Esophagus muscularis mucosa (tissue), 4 donors: ENCODE measurements around the gene C16orf96. TPM values are rescaled to one million over a fixed set of nuclear protein-coding genes. Genes with fewer than 3 reads are reported as not detected.

Experiments used
- DNase-seq: peaks from one replicate; pipeline ENCODE4 v3.0.0-alpha.2; 2017; ENCODE audit errors: extremely low spot score
- H3K27ac ChIP-seq, 4 donors: fragments of 200-600 bp; sonication (generic); replicated peaks in 1 of 4; 1 replicate in 3 of 4; 2 replicates in 1 of 4; pipeline ENCODE4 v1.5.1; 2016 to 2019; ENCODE audit warnings: mild to moderate bottlenecking in 1 of 4
- H3K27me3 ChIP-seq, 4 donors: fragments of 200-600 bp; sonication (generic); one replicate each; pipeline versions ENCODE4 v1.5.1 to v1.6.0; 2016 to 2019
- H3K36me3 ChIP-seq, 4 donors: fragments of 200-600 bp; sonication (generic); one replicate each; pipeline ENCODE4 v1.5.1; 2016 to 2019
- H3K4me1 ChIP-seq, 4 donors: fragments of 200-600 bp; sonication (generic); one replicate each; pipeline ENCODE4 v1.5.1; 2016 to 2019
- H3K4me3 ChIP-seq, 4 donors: fragments of 200-600 bp; sonication (generic); 1 replicate in 2 of 4; 2 replicates in 2 of 4; pipeline ENCODE4 v1.5.1; 2016 to 2019; ENCODE audit warnings: mild to moderate bottlenecking in 4 of 4, moderate library complexity in 1 of 4
- H3K9me3 ChIP-seq, 4 donors: fragments of 200-600 bp; sonication (generic); 1 replicate in 3 of 4; 2 replicates in 1 of 4; pipeline ENCODE4 v1.5.1; 2016 to 2019
- EP300 ChIP-seq: sonication (generic); formaldehyde crosslinking; IDR thresholded peaks from one replicate; pipeline ENCODE4 v1.6.1; 2017; ENCODE audit warnings: antibody characterized with exemption
- POLR2A ChIP-seq: fragments of 450-650 bp; IDR thresholded peaks from one replicate; pipeline ENCODE4 v1.6.1; 2017; ENCODE audit warnings: antibody characterized with exemption, moderate library complexity, mild to moderate bottlenecking, low read depth
- POLR2AphosphoS5 ChIP-seq, 2 donors: sonication (generic); formaldehyde crosslinking; IDR thresholded peaks; one replicate each; pipeline ENCODE4 v1.6.1; 2017; ENCODE audit warnings: antibody characterized with exemption in 2 of 2
- WGBS: methylation state at CpG from one replicate; pipeline ENCODE4 v1.1.5; 2018; 5-methylcytosine and 5-hydroxymethylcytosine counted together
- intact Hi-C: fragments of 100-400 bp; cut with DNase I; formaldehyde crosslinking; loops from one replicate; pipeline ENCODE4 v1.15.1; 2023
- total RNA-seq, 4 donors: library from RNA; depleted of rRNA; stranded (reverse); fragments of >200 nt; gene quantifications; one replicate each; pipeline versions ENCODE4 v1.1.0 to v1.2.1, GENCODE V29; 2016
- TF ChIP-seq, protein P1 (sequence below), 3 experiments: fragments of 200-600 bp in 2 of 3; fragments of 450-650 bp in 1 of 3; sonication (generic) in 2 of 3; IDR thresholded peaks; one replicate each; pipeline ENCODE4 v1.5.1; 2017 to 2019; ENCODE audit warnings: antibody characterized with exemption in 3 of 3, mild to moderate bottlenecking in 2 of 3, moderate library complexity in 1 of 3

C16orf96 gene
- total RNA-seq, 4 donors from 2014 or later, result not detected

DNA sequence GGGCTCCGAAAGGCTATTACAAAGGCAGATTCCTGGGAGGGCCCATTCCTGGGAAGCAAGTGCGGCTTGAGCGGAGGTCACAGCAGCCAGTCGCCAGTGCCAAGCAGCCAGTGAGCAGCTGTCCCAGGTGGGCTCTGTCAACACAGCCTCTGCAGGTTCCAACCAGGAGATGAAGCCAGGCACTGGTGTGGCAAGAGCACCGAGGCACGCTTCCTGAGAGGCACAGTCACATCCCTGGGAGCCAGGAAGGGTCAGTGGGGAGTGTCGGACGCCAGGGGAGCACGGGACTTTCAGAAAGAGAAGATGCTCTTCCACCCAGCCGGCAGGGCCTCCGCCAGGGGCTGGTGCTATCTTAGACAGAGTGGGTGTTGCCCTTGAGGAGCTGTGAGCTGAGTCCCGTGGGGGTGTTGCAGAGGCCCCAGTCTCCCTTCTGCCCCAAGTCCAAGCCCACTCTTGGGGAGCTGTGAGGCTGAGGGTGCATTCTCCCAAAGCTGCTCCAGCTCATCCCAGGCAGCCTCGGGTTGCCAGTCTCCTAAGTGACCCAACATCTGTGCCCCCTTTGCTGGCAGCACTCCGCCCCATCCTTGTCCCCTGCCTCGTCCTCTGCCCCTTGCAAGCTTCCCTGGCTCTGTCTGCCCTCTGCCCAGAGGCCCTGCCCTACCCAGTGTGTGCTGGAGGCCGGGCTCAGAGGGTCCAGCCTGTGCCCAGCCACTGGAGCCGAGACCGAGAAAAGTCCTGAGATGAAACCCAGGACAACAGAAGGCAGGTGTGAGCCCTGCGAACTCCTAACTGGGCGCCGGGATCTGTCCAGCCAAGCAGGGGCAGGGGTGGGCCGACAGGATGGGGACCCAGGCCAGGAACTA is 51.9 kb downstream of the C16orf96 start:
- Histone ChIP-seq H3K9me3 (no peaks in the 10 kb centered on the region), H3K36me3 (peaks cover 17 to 39% (median 33%) of the 10 kb centered on the region in 4 donors), H3K4me3 (no peak overlapping the region), H3K27me3 (no peaks in the 10 kb centered on the region), H3K27ac (no peak overlapping the region), H3K4me1 (peaks cover 24 to 56% (median 36%) of the 10 kb centered on the region in 4 donors)
- 80% methylated on average over 18 of the region's 22 CpGs for WGBS
- intact Hi-C loops, result no loop called here
- DNase-seq, result no peak
- no peak for TF ChIP-seq EP300
- TF ChIP-seq POLR2A, result no peak
- TF ChIP-seq, protein P1, sequence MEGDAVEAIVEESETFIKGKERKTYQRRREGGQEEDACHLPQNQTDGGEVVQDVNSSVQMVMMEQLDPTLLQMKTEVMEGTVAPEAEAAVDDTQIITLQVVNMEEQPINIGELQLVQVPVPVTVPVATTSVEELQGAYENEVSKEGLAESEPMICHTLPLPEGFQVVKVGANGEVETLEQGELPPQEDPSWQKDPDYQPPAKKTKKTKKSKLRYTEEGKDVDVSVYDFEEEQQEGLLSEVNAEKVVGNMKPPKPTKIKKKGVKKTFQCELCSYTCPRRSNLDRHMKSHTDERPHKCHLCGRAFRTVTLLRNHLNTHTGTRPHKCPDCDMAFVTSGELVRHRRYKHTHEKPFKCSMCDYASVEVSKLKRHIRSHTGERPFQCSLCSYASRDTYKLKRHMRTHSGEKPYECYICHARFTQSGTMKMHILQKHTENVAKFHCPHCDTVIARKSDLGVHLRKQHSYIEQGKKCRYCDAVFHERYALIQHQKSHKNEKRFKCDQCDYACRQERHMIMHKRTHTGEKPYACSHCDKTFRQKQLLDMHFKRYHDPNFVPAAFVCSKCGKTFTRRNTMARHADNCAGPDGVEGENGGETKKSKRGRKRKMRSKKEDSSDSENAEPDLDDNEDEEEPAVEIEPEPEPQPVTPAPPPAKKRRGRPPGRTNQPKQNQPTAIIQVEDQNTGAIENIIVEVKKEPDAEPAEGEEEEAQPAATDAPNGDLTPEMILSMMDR (IDR thresholded peaks at IDR 0.05), result no peak
- TF ChIP-seq POLR2AphosphoS5 (IDR thresholded peaks at IDR 0.05), result no peak

DNA sequence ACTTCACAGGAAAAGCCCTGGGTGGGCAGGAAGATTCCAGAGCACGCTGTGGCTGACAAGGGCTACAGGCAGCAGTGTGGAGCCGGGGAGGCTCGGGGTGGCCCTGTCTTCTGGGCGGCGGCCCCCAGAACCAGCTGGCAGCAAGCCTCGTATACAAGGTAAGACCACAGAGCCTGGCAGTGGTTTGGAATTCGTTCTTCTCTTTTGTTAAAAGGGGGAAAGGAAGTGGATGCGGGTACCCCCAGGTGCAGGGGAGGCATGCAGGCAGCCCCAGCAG is 52.5 kb downstream of the C16orf96 start:
- H3K27ac ChIP-seq, result no peak overlapping the region
- no peaks in the 10 kb centered on the region for H3K27me3 ChIP-seq
- intact Hi-C loops, result no loop called here
- peaks cover 17 to 39% (median 33%) of the 10 kb centered on the region in 4 donors for H3K36me3 ChIP-seq
- H3K9me3 ChIP-seq, result no peaks in the 10 kb centered on the region
- TF ChIP-seq POLR2A, result no peak
- TF ChIP-seq, protein P1 (IDR thresholded peaks at IDR 0.05), result no peak
- H3K4me3 ChIP-seq, result no peak overlapping the region
- WGBS, result 86% methylated on average over 7 of the region's 8 CpGs
- DNase-seq, result no peak
- H3K4me1 ChIP-seq, result peaks cover 29 to 56% (median 40%) of the 10 kb centered on the region in 4 donors

DNA sequence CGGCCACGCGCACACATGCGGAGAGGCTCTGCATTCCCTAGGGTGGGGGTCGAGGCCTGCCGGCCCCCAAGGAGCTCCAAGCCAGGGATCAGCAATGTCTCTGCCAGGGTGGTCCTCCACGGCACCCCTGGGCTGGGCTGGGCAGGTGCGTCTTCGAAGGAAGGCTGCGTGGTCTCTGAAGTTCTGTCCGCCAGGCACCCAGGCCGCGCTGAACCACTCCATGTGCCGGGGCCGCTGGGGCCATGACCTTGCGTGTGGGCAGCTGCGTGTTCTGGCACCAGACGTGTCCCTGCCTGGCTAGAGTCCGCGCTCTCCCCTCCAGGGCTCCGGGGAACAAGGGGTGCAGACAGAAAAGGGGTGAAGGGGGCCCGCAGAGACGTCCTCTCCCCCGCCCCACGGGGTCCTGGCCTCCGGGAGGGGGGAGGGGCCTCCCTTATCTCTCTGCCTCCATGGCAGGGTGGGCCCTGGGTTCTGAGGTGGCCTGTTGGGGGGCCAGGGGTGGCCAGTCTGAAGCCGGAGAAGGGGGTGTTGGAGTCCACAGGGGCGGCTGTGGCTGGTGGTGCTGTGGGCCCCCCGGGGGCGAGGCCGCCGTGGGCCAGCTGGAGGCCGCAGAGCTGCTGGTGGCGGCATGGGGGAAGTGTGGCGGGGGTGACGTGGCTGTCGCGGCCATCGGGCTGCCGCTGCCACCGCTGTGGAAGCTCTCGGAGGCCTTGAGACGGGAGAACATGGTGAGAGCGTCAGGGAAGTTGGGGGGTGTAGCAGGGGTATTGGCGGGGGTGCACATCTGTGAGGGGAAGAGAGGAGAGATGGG is 53.3 kb downstream of the C16orf96 start:
- no peak for DNase-seq
- Histone ChIP-seq H3K9me3 (no peaks in the 10 kb centered on the region), H3K27me3 (no peaks in the 10 kb centered on the region), H3K36me3 (peaks cover 17 to 39% (median 33%) of the 10 kb centered on the region in 4 donors), H3K4me3 (no peak overlapping the region), H3K27ac (no peak overlapping the region), H3K4me1 (peaks cover 29 to 53% (median 41%) of the 10 kb centered on the region in 4 donors)
- no peak for TF ChIP-seq EP300
- TF ChIP-seq POLR2AphosphoS5 (IDR thresholded peaks at IDR 0.05), result no peak
- TF ChIP-seq, protein P1 (IDR thresholded peaks at IDR 0.05), result no peak
- TF ChIP-seq POLR2A, result no peak
- intact Hi-C loops, result loop anchor here (5.0 kb wide), 1 partner anchor 73 kb away; no protein-coding TSS in a partner anchor
- WGBS, result 88% methylated on average over 33 of the region's 45 CpGs

DNA sequence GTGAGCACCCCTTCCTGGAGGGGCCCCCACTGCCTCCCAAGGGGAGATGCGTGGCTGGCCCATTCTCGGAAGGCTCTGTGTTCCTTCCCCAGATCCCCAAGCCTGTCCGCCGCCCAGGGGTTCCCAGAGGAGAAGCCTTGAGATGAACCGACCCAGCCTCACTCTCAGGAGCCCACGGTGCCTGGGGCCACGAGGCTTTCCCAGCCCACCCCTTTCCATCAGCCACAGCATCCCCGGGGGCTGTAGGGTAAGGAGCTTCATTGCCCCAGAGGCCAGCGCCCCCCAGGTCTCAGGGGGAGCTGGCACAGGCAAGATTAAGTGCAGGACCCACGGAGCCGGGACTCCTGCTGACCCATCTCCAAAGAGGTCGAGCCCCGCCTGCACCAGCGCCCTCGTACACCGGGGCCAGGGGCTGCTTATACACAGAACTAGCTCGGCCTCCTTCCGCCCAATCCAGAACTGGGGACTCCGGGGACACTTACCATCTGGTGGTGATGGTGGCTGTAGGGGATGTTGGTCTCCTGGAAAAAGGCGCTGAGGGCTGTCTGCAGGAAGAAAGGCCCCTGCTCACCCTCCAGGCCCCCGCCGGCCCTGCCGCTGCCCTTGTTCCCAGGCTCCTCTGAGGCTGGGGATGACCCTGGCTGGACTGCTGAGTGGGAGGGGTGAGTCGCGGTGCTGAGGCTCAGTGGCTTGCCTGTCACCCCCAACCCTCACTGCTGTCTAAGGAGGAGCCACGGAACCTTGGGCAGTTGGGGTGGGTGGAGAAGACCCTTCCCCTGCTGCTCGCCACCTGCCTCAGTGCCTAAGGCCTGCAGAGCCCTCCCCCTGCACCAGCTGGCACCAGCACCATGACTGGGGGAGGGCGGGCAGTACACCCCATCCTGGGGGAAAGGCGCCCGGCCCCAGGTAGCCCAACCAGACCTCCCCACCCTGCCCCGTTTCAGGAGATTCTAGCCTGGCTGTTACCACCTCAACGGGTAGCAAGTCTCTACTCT is 54.2 kb downstream of the C16orf96 start:
- no peaks in the 10 kb centered on the region for H3K27me3 ChIP-seq
- intact Hi-C loops, result loop anchor here (5.0 kb wide), 1 partner anchor 72 kb away; no protein-coding TSS in a partner anchor
- TF ChIP-seq EP300 (no peak), POLR2AphosphoS5 (IDR thresholded peaks at IDR 0.05) (no peak), POLR2A (no peak)
- TF ChIP-seq, protein P1 (IDR thresholded peaks at IDR 0.05), result no peak
- no peak for DNase-seq
- H3K4me3 ChIP-seq, result no peak overlapping the region
- H3K36me3 ChIP-seq, result peaks cover 17 to 39% (median 33%) of the 10 kb centered on the region in 4 donors
- no peaks in the 10 kb centered on the region for H3K9me3 ChIP-seq
- peak overlapping the region in 1 of 4 donors; percentile 97 for H3K27ac ChIP-seq
- peaks cover 35 to 56% (median 46%) of the 10 kb centered on the region in 4 donors for H3K4me1 ChIP-seq
- 77% methylated on average over 17 of the region's 32 CpGs for WGBS
